ENCODE results near the gene FNDC3B. TPM values are rescaled to one million over a fixed set of nuclear protein-coding genes. Genes with fewer than 3 reads are reported as not detected.

FNDC3B gene
- total RNA-seq, 1 experiment from 2014 or later, result 74.4 TPM

- DNase-seq (ENCODE audit: low spot score), result no peak
These were observed 73.3 kb downstream of the FNDC3B start for GRCh38 chr3:172112734-172113120.

GRCh38 chr3:172113710-172114109, 74.3 kb downstream of the FNDC3B start:
- no peak for DNase-seq (ENCODE audit: low spot score)

- no peak for DNase-seq (ENCODE audit: low spot score)
These were observed 75.7 kb downstream of the FNDC3B start for GRCh38 chr3:172115059-172115458.

GRCh38 chr3:172115787-172116186, 76.4 kb downstream of the FNDC3B start:
- DNase-seq (ENCODE audit: low spot score), result no peak

- DNase-seq (ENCODE audit: low spot score), result no peak
These were observed 78.6 kb downstream of the FNDC3B start for GRCh38 chr3:172118019-172118418.

- DNase-seq (ENCODE audit: low spot score), result no peak
These were observed 80.0 kb downstream of the FNDC3B start for GRCh38 chr3:172119266-172119969.

- DNase-seq (ENCODE audit: low spot score), result no peak
These were observed 81.5 kb downstream of the FNDC3B start for GRCh38 chr3:172120912-172121311.

- DNase-seq (ENCODE audit: low spot score), result no peak
These were observed 82.6 kb downstream of the FNDC3B start for GRCh38 chr3:172121981-172122380.

GRCh38 chr3:172124271-172124670, 84.9 kb downstream of the FNDC3B start:
- DNase-seq (ENCODE audit: low spot score), result no peak

GRCh38 chr3:172125053-172125452, 85.7 kb downstream of the FNDC3B start:
- DNase-seq (ENCODE audit: low spot score), result no peak

GRCh38 chr3:172125963-172126457, 86.6 kb downstream of the FNDC3B start:
- no peak for DNase-seq (ENCODE audit: low spot score)

- no peak for DNase-seq (ENCODE audit: low spot score)
These were observed 87.4 kb downstream of the FNDC3B start for GRCh38 chr3:172126741-172127140.

- DNase-seq (ENCODE audit: low spot score), result no peak
These were observed 87.8 kb downstream of the FNDC3B start for GRCh38 chr3:172127141-172127540.

GRCh38 chr3:172127929-172128580, 88.7 kb downstream of the FNDC3B start:
- no peak for DNase-seq (ENCODE audit: low spot score)

- DNase-seq (ENCODE audit: low spot score), result no peak
These were observed 89.5 kb downstream of the FNDC3B start for GRCh38 chr3:172128858-172129257.

- no peak for DNase-seq (ENCODE audit: low spot score)
These were observed 90.1 kb downstream of the FNDC3B start for GRCh38 chr3:172129498-172129849.

- peak; percentile 99 for DNase-seq (ENCODE audit: low spot score)
These were observed 90.7 kb downstream of the FNDC3B start for GRCh38 chr3:172129850-172130716.

GRCh38 chr3:172130717-172131050, 91.3 kb downstream of the FNDC3B start:
- DNase-seq (ENCODE audit: low spot score), result no peak

- no peak for DNase-seq (ENCODE audit: low spot score)
These were observed 92.4 kb downstream of the FNDC3B start for GRCh38 chr3:172131746-172132145.

- no peak for DNase-seq (ENCODE audit: low spot score)
These were observed 92.8 kb downstream of the FNDC3B start for GRCh38 chr3:172132159-172132586.

- DNase-seq (ENCODE audit: low spot score), result no peak
These were observed 93.4 kb downstream of the FNDC3B start for GRCh38 chr3:172132721-172133311.

- no peak for DNase-seq (ENCODE audit: low spot score)
These were observed 94.5 kb downstream of the FNDC3B start for GRCh38 chr3:172133838-172134237.

Data from A172 (cell line).